K562 (cell line): Measurements from ENCODE around the gene MAB21L2. TPM values are rescaled to one million over a fixed set of nuclear protein-coding genes. Genes with fewer than 3 reads are reported as not detected.
A peak's percentile ranks its signal among the peaks of the same experiment; 100 is the strongest.

Source experiments
- ATAC-seq: fragments of 200-7000 bp; cut with Tn5 transposase; 3 replicates; pipeline ENCODE4 v1.9.1; 2020; ENCODE audit warnings: moderate library complexity
- BruUV-seq: library from RNA; stranded (reverse); fragments of 400-500 nt; replicated peaks from 2 replicates; lab custom pipeline; 2021; lab: Mats Ljungman, UMichigan
- CTCF ChIA-PET: fragments of 300-600 bp; formaldehyde crosslinking; extraction: SDS; loops from one replicate; lab custom pipeline; 2021; ENCODE audit warnings: low intra/inter-chr PET ratio; lab: Yijun Ruan, JAX
- POLR2A ChIA-PET: fragments of 300-600, 350-650 bp; sonication (Branson Sonifier 250); formaldehyde crosslinking; extraction: SDS; loops from one replicate; lab custom pipeline; 2021; ENCODE audit warnings: antibody characterized with exemption, inconsistent platforms; lab: Yijun Ruan, JAX
- DNase-seq, 4 experiments: peaks; one replicate each; pipeline versions ENCODE4 v3.0.0 to v3.0.0-alpha.2; 2011 to 2018; ENCODE audit warnings: low spot score in 3 of 4, mixed read lengths in 3 of 4; ENCODE audit errors: extremely low read depth in 1 of 4
- FAIRE-seq: peaks from 2 replicates; lab custom pipeline; 2011; peaks lifted over from hg19 to GRCh38; lab: Jason Lieb, UNC
- H2AFZ ChIP-seq: 2 replicates; pipeline ENCODE4 v1.6.0; 2011; ENCODE audit warnings: low read depth, low read length, control low read depth, inconsistent platforms
- H3K27ac ChIP-seq: fragments of 200-600 bp; 3 replicates; pipeline ENCODE4 v1.8.0; 2011; ENCODE audit warnings: low read depth, mild to moderate bottlenecking, control low read depth, inconsistent platforms, low read length, moderate library complexity, mixed read lengths; ENCODE audit errors: extremely low read depth
- H3K27me3 ChIP-seq, 2 experiments: fragments of 300-600 bp in 1 of 2; 2 replicates in 1 of 2; 3 replicates in 1 of 2; pipeline versions ENCODE4 v1.6.0 to v1.8.0; 2011; ENCODE audit warnings: inconsistent platforms in 2 of 2, low read length in 2 of 2, mild to moderate bottlenecking in 1 of 2, mixed read lengths in 1 of 2, moderate library complexity in 1 of 2; ENCODE audit not compliant: control insufficient read depth in 2 of 2, insufficient read depth in 2 of 2
- H3K36me3 ChIP-seq: fragments of 300-600 bp; 3 replicates; pipeline ENCODE4 v1.8.0; 2011; ENCODE audit warnings: mild to moderate bottlenecking, low read length, inconsistent platforms; ENCODE audit not compliant: control insufficient read depth, insufficient read depth
- H3K4me1 ChIP-seq, 2 experiments: fragments of 200-600 bp in 1 of 2; replicated peaks in 1 of 2; 2 replicates in 1 of 2; 3 replicates in 1 of 2; pipeline versions ENCODE4 v1.5.1 to v1.8.0; 2011; ENCODE audit warnings: inconsistent platforms in 2 of 2, low read length in 2 of 2, mild to moderate bottlenecking in 1 of 2, mixed read lengths in 1 of 2, moderate library complexity in 1 of 2; ENCODE audit not compliant: control insufficient read depth in 2 of 2, insufficient read depth in 2 of 2
- H3K4me2 ChIP-seq: 2 replicates; pipeline ENCODE4 v1.6.1; 2011; ENCODE audit warnings: low read length, control low read depth, inconsistent platforms, mixed read lengths; ENCODE audit not compliant: insufficient read depth
- H3K4me3 ChIP-seq: fragments of 200-600 bp; sonication (generic), shearing (Covaris generic); 2 replicates; pipeline ENCODE4 v1.5.1; 2016; ENCODE audit warnings: control low read depth, inconsistent platforms
- H3K79me2 ChIP-seq: fragments of 200-600 bp; 3 replicates; pipeline ENCODE4 v1.8.0; 2011; ENCODE audit warnings: low read length, inconsistent platforms; ENCODE audit not compliant: control insufficient read depth, insufficient read depth
- H3K9ac ChIP-seq, 2 experiments: 2 replicates each; pipeline versions ENCODE4 v1.6.0 to v1.6.1; 2011; ENCODE audit warnings: low read depth in 2 of 2, low read length in 2 of 2, control low read depth in 1 of 2, inconsistent platforms in 1 of 2, mild to moderate bottlenecking in 1 of 2, mixed read lengths in 1 of 2; ENCODE audit not compliant: insufficient read depth in 1 of 2
- H3K9me1 ChIP-seq: one replicate; pipeline ENCODE4 v1.6.0; 2011; ENCODE audit warnings: inconsistent platforms, mild to moderate bottlenecking, low read length, moderate library complexity; ENCODE audit not compliant: control insufficient read depth, insufficient read depth
- H3K9me3 ChIP-seq: replicated peaks from 2 replicates; pipeline ENCODE4 v1.5.1; 2011; ENCODE audit warnings: low read depth, low read length, inconsistent platforms; ENCODE audit not compliant: control insufficient read depth, insufficient read depth
- H4K20me1 ChIP-seq: replicated peaks from 2 replicates; pipeline ENCODE4 v1.6.1; 2011; ENCODE audit warnings: low read length, inconsistent platforms, mixed read lengths; ENCODE audit not compliant: control insufficient read depth, insufficient read depth
- CBX2 ChIP-seq: fragments of 200-600 bp; sonication (generic); IDR thresholded peaks from one replicate; pipeline ENCODE4 v1.6.1; 2012; ENCODE audit warnings: mild to moderate bottlenecking, low read length, inconsistent platforms; ENCODE audit not compliant: insufficient read depth, poor library complexity, severe bottlenecking
- ETV5 ChIP-seq: sonication (generic); formaldehyde crosslinking; IDR thresholded peaks from 2 replicates; pipeline ENCODE4 v1.4.0; 2020; ENCODE audit warnings: low read depth, mild to moderate bottlenecking, missing genetic modification reagents
- LCOR ChIP-seq: sonication (generic); formaldehyde crosslinking; IDR thresholded peaks from 2 replicates; pipeline ENCODE4 v1.8.0; 2022; ENCODE audit warnings: mild to moderate bottlenecking, missing genetic modification reagents
- MEIS2 ChIP-seq: fragments of 450-650 bp; IDR thresholded peaks from 2 replicates; pipeline ENCODE4 v1.6.1; 2014; ENCODE audit warnings: mild to moderate bottlenecking; ENCODE audit not compliant: partially characterized antibody
- USF1 ChIP-seq: sonication (generic); formaldehyde crosslinking; IDR thresholded peaks from 2 replicates; pipeline ENCODE4 v1.9.0; 2022; ENCODE audit warnings: mild to moderate bottlenecking, missing genetic modification reagents
- ZNF316 ChIP-seq: fragments of 450-650 bp; IDR thresholded peaks from 2 replicates; pipeline ENCODE4 v1.6.1; 2016
- WGBS: fragments of 100-300 bp; shearing (Covaris generic); methylation state at CpG from one replicate; pipeline ENCODE4 v1.1.6; 2016; ENCODE audit warnings: low coverage, mixed read lengths; ENCODE audit not compliant: insufficient coverage; ENCODE audit errors: missing lambda C conversion rate; 5-methylcytosine and 5-hydroxymethylcytosine counted together
- in situ Hi-C: fragments of 300-500 bp; cut with MboI; formaldehyde crosslinking; loops from 4 replicates; pipeline ENCODE4 v1.15.0; 2018; ENCODE audit warnings: inconsistent platforms, mixed read lengths
- intact Hi-C: fragments of 100-400 bp; cut with micrococcal nuclease; formaldehyde crosslinking; loops from 2 replicates; pipeline ENCODE4 v1.14.2; 2022
- polyA plus RNA-seq, 8 experiments: library from polyadenylated mRNA; depleted of rRNA in 4 of 8; stranded (reverse) in 5 of 8; unstranded in 3 of 8; fragments of >200 nt; fragmentation: Nextera tagmentation in 2 of 8; fragmentation: Illumina TruSeq in 1 of 8; extraction: Ambion mirVana in 2 of 8; extraction: Trizol in 1 of 8; gene quantifications; 2 replicates each; pipeline versions ENCODE4 v1.2.1 to v1.2.3, GENCODE V29; 2011 to 2014; ENCODE audit warnings: inconsistent platforms in 1 of 8, missing spikeins in 1 of 8
- total RNA-seq, 7 experiments: library from RNA; depleted of rRNA in 6 of 7; stranded (reverse); fragments of >200 nt in 6 of 7; fragmentation: Illumina TruSeq in 2 of 7; extraction: Trizol in 2 of 7; gene quantifications; 2 replicates each; pipeline versions ENCODE4 v1.2.1 to v1.2.3, GENCODE V29; 2011 to 2021; ENCODE audit warnings: low replicate concordance in 1 of 7
- TF ChIP-seq, protein P1 (sequence below), 2 experiments: IDR thresholded peaks in 1 of 2; conservative IDR thresholded peaks in 1 of 2; 2 replicates each; pipeline ENCODE4 v1.6.1; 2016; ENCODE audit warnings: low read depth in 2 of 2, mild to moderate bottlenecking in 1 of 2, missing compliant biosample characterization in 1 of 2, missing genetic modification characterization in 1 of 2, moderate library complexity in 1 of 2

The MAB21L2 gene
- total and polyA plus RNA-seq, 9 of the 15 experiments (the other 6 are each of a cell fraction or from before 2014, with no cell fraction given) = not detected

DNA sequence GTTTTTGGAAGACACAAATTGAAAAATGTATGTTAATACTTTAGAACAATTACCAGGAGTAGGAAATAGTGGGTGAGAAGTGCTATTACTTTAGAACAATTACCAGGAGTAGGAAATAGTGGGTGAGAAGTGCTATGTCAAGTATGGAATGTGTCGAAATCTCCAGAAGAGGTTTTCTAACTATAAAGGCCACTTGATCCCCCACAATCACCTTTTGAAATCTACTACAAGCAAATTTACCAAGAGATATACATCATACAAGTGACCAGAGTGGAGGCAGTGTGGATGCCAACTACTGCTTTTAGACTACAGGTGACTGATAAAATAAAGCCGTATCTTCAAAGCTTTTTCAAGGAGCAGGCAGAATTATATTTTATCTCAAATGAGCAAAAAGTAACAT lies 43.1 kb downstream of the MAB21L2 start:
- no peaks in the 10 kb centered on the region for H3K4me1 ChIP-seq
- POLR2A ChIA-PET = no interaction called here
- no peaks in the 10 kb centered on the region for H3K27me3 ChIP-seq
- no peaks in the 10 kb centered on the region for H3K79me2 ChIP-seq
- ATAC-seq (no peak), FAIRE-seq (no peak), DNase-seq (no peak)
- H3K36me3 ChIP-seq = no peaks in the 10 kb centered on the region
- no peak overlapping the region for H3K27ac ChIP-seq
- in situ Hi-C loops (no loop called here), intact Hi-C loops (no loop called here)
- no peak overlapping the region for H2AFZ ChIP-seq
- CTCF ChIA-PET = no interaction called here
- BruUV-seq = no TSS peak
- H3K4me3 ChIP-seq = no peak overlapping the region
- TF ChIP-seq USF1 (CRISPR knock-in tag) (no peak), CBX2 (no peak), ETV5 (CRISPR knock-in tag) (no peak), ZNF316 (no peak)
- WGBS = 88% methylated on average over 2 of the region's 2 CpGs
- no peak overlapping the region for H3K9ac ChIP-seq
- H4K20me1 ChIP-seq = no peaks in the 10 kb centered on the region
- H3K4me2 ChIP-seq = no peak overlapping the region
- H3K9me1 ChIP-seq = no peaks in the 10 kb centered on the region
- no peaks in the 10 kb centered on the region for H3K9me3 ChIP-seq

DNA sequence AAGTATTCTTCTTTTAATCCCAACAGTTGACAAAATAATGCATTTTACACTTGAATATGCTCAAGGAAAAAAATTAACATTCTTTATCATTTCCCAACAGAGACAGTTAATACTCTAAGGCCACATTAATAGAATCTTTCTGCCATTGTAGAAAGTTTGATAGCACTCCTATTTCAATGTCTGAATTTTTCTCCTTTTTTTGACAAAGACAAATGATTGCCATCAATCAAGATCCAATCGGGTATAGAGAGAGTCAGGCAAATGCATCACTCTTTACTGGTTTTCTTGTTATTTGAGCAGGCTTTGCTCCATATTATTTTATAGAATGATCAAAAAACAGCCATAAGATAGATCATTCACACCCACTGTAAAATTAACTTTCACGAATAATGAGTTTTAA lies 46.1 kb downstream of the MAB21L2 start:
- H3K27me3 ChIP-seq = no peaks in the 10 kb centered on the region
- H3K9me3 ChIP-seq = no peaks in the 10 kb centered on the region
- DNase-seq (no peak), ATAC-seq (no peak), FAIRE-seq (no peak)
- no peaks in the 10 kb centered on the region for H3K4me1 ChIP-seq
- H2AFZ ChIP-seq = no peak overlapping the region
- TF ChIP-seq, protein P1, sequence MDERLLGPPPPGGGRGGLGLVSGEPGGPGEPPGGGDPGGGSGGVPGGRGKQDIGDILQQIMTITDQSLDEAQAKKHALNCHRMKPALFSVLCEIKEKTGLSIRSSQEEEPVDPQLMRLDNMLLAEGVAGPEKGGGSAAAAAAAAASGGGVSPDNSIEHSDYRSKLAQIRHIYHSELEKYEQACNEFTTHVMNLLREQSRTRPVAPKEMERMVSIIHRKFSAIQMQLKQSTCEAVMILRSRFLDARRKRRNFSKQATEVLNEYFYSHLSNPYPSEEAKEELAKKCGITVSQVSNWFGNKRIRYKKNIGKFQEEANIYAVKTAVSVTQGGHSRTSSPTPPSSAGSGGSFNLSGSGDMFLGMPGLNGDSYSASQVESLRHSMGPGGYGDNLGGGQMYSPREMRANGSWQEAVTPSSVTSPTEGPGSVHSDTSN (CRISPR knock-in tag; IDR thresholded peaks at IDR 0.05; ENCODE audit: low read depth) = no peak
- TF ChIP-seq, protein P1 (tag; conservative IDR thresholded peaks at IDR 0.05; ENCODE audit: low read depth) = peak; percentile 56
- TF ChIP-seq MEIS2 (peak; percentile 55), LCOR (CRISPR knock-in tag) (no peak)
- H4K20me1 ChIP-seq = no peaks in the 10 kb centered on the region
- no peak overlapping the region for H3K4me2 ChIP-seq
- H3K79me2 ChIP-seq = no peaks in the 10 kb centered on the region
- no peak overlapping the region for H3K4me3 ChIP-seq
- no peaks in the 10 kb centered on the region for H3K36me3 ChIP-seq
- no peak overlapping the region for H3K27ac ChIP-seq
- no peak overlapping the region for H3K9ac ChIP-seq
- WGBS = 72% methylated on average over 2 of the region's 2 CpGs
- ChIA-PET POLR2A (no interaction called here), CTCF (no interaction called here)
- BruUV-seq = no TSS peak
- in situ Hi-C loops = no loop called here
- no peaks in the 10 kb centered on the region for H3K9me1 ChIP-seq
- intact Hi-C loops = no loop called here
